HG02678 (cell line): ENCODE data around the gene UGT1A4.

Experiments used
- ATAC-seq: cut with Tn5 transposase; IDR thresholded peaks from one replicate; pipeline ENCODE4 v1.9.1; 2021; ENCODE audit warnings: mild to moderate bottlenecking, moderate library complexity; ENCODE audit not compliant: unreplicated experiment

The UGT1A4 gene

GRCh38 chr2:233807966-233808935, 89.7 kb downstream of the UGT1A4 start:
- ATAC-seq, result no peak

- ATAC-seq, result no peak
Measured at GRCh38 chr2:233810385-233810784, 91.8 kb downstream of the UGT1A4 start.

DNA sequence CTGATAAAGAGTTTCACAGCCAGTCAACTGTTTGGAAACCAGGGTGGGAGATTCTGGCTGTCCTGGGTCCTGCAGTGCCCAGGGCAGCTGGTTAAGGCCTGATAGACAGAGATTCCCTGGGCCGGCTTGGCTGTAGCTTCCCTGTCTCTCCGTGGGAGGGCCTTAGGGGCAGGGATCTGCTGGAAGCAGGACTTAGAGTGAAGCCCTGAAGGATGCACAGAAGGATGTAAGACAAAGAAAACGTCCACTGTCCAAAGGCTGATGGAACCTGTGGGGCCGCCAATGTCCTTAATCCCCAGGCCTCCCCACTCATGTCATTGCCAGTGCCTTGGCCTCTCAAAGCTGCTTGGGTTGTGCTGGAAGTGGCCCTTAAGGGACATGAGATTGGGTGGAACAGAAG, 92.6 kb downstream of the UGT1A4 start:
- ATAC-seq, result no peak

GRCh38 chr2:233811732-233812131, 93.2 kb downstream of the UGT1A4 start:
- ATAC-seq, result no peak

DNA sequence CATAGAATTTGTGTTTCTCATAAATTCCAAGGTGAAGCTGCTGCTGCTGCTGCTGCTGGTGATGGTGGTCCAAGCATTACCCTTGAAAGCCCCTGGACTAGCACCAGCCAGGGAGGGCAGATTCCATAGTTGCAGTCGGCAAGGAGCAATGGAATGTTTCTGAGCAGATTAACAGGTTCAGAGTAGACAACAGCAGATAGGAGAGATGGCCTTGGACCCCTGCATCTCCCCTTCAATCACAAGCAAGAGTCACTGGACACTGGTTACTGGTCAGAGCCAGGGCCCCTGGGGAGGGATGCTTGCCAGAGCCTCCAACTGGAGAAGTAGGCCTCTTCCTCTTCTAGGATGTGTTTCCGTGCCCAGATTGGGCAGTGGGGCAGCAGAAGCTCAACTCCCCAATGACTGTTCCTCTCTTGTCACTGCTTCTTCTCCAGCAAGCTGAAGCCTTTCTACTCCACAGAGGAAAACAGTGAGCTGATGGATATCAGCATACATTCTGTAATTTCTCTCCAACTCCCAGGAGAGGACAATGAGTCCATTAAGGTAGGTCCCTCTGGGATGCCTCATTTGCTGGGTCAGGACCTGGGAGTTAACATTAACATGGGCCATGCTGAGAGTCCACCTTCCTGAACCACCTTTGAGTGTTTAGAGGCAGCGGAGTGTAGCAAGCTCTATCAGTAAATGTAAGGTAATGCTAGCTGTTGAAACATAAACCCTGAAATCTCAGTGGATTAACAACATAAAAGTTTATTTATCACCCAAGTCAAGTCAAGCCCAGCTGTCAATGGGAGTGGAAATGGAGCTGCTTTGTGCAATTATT, 94.9 kb downstream of the UGT1A4 start:
- no peak for ATAC-seq

GRCh38 chr2:233814056-233814835, 95.7 kb downstream of the UGT1A4 start:
- ATAC-seq, result no peak

- ATAC-seq, result no peak
Measured at GRCh38 chr2:233815861-233816260, 97.3 kb downstream of the UGT1A4 start.

- ATAC-seq, result no peak
Measured at GRCh38 chr2:233816334-233816733, 97.8 kb downstream of the UGT1A4 start.

- no peak for ATAC-seq
Measured at GRCh38 chr2:233816771-233817170, 98.2 kb downstream of the UGT1A4 start.

DNA sequence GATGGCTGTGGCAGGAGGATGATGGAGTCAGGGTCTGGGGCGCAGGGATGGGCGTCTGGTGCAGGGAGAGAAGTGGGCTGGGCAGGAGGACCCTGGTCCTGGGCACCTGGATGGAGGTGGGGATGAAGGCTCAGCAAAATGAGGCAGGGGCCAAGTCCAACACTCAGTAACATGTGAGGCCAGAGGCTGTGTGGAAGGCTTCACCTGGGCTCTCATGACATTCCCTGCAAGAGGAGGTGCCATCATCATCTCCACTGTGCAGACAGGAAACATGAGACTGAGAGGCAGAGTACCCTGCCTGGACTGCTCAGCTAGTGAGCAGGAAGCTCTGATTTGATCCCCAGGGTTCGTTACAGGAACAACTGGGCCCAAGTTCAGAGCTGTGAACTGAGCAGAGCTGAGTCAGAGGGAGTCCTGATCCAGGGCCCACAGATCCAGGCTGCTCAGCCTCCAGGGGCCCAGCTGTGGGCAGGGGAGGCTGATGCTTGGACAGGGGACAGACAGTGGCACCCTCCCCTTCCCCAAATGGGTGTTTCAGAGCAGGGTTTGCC, 98.9 kb downstream of the UGT1A4 start:
- ATAC-seq, result no peak

- no peak for ATAC-seq
Measured at GRCh38 chr2:233817995-233818638, 99.6 kb downstream of the UGT1A4 start.

DNA sequence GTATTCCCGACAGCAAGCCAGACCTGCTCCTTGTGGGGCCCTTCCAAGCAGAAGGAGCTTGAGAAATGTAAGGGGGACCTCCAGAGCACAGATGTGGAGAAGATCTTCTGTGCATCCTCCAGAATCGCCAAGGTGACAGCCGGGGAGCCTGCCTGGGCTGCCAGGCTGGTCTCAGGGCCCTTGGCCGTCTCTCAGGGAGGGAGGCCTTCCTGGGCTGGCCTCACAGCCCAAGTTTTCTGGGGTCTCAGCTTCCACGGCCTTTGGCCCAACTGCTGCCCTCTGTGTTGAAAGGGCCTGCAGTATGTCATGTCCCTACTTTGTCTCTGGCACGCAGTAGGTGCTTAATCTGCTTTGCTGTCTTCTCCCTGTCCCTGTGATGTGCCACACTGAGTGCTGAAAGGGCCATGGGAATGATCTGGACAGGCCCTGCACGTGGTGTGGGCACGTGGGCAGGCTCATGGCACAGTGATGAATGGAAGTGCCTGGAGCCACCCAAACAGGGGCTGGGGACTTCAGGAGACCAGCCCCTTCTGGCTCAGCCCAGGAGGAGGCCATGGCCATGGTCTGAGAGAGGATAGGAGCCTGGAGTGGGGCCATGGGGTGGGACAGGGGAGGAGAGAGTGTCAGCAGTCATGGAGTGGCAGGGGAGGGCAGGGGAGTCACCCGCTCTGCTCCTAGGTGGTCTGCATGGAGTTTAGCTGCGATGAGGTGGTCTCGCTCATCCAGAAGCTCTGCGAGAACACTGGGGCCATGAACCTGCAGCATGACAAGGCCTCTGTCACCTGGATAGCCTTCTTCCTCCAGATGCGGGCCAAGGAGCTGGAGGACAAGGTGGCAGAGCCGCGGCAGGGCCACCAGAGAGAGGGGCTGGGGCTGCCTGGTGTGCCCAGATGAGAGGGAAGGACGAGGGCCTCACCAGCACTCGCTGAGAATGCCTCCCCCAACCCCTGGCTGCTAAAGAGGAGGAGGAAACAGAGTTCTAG, 100.4 kb downstream of the UGT1A4 start:
- ATAC-seq, result no peak

DNA sequence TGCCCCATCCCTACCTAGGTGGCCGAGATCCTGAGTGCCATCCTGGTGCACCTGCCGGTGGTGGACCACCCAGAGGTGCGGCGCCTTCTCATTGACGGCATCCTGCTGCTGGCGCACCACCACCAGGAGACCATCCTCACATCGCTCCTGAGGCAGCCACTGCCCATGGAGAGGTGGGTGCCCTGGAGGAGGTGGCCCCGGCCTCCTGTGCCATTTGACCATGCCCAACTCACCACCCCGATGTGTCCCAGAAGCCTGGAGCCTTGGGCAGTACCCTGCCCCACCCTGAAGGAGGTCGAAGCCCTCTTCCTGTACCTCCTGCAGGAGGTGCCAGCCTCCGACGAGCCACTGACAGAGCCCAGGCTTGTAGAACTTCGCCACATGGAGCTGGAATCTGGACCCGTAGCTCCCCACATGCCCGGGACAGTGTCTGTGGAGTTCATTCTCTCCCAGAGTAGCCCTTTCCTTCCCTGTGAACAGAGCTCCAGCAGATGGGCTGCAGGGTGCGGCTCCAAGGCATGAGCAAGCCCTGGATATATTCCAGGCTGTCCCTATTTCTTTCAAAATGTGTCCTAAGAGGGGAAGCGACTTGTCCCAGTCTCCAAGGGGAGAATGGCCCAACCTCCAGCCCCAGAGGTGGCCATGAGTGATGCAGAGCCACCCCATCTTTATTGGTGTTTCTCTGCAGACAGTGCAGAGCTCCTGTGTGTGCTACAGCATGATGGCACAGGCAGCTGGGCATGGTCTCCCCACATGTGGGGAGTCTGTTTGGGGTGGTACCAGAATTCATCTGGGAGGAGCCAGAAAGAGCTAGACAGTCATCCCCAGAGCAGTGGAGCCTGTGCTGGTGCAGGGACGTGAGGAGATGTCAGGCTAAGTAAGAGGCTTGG, 101.6 kb downstream of the UGT1A4 start:
- ATAC-seq, result no peak

DNA sequence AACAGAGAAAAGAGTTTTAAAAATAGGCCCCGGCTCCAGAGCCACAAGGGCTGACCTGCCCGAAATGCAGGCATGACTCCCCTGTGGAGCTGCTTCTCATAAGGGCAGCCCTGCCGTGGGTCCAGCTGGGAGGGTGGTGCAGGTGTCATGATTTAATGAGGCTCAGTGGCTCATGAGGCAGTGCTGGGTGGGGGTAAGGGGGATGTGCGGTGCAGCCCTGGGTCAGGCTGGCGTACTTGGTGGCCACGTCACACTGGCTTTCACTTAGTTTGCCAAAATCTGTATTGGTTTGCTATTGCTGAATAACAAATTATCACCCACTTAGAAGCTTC, 102.2 kb downstream of the UGT1A4 start:
- no peak for ATAC-seq

GRCh38 chr2:233821196-233821595, 102.7 kb downstream of the UGT1A4 start:
- no peak for ATAC-seq

DNA sequence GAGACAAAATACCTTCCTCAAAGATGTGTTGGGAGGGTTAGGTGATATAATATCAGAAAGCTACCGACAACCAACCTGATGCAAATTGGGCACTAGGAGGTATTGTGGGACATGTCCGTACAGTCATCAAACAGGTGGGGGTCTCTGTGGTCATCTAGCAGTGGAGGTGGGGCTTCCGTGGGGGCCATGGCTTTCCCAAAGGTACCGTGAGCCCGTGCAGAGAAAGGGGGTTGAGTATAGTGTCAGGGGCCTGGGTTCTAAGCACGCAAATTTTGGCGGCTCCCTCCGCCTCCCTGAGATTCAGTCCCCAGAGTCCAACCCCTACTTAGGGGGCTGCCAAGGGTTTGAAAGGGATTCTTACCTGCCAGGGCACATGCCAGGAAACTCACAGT, 103.2 kb downstream of the UGT1A4 start:
- ATAC-seq, result no peak

- no peak for ATAC-seq
Measured at GRCh38 chr2:233822101-233822771, 103.7 kb downstream of the UGT1A4 start.
